Neural cell (in vitro differentiated cells): ENCODE measurements around the gene MSANTD2.

Experiments used
- EP300 ChIP-seq: fragments of 450-650 bp; conservative IDR thresholded peaks from 2 replicates; pipeline ENCODE4 v1.6.1; 2014; ENCODE audit warnings: antibody characterized with exemption, mild to moderate bottlenecking, moderate library complexity; ENCODE audit not compliant: poor library complexity, severe bottlenecking
- POLR2AphosphoS5 ChIP-seq: IDR thresholded peaks from 2 replicates; pipeline ENCODE4 v1.6.1; 2012
- SMC3 ChIP-seq: fragments of 450-650 bp; conservative IDR thresholded peaks from 2 replicates; pipeline ENCODE4 v1.6.1; 2014; ENCODE audit warnings: antibody characterized with exemption, mild to moderate bottlenecking, moderate library complexity; ENCODE audit not compliant: poor library complexity
- TAF1 ChIP-seq: IDR thresholded peaks from 2 replicates; pipeline ENCODE4 v1.6.1; 2012; ENCODE audit warnings: low read depth
- TF ChIP-seq, protein P1 (sequence below): fragments of 450-650 bp; IDR thresholded peaks from 2 replicates; pipeline ENCODE4 v1.5.1; 2014; ENCODE audit warnings: antibody characterized with exemption, mild to moderate bottlenecking, moderate library complexity; ENCODE audit not compliant: poor library complexity, severe bottlenecking

GRCh38 chr11:124727474-124727873 is 72.7 kb downstream of the MSANTD2 start:
- no peak for TF ChIP-seq EP300
- TF ChIP-seq SMC3, result no peak
- TF ChIP-seq TAF1, result no peak
- TF ChIP-seq, protein P1, sequence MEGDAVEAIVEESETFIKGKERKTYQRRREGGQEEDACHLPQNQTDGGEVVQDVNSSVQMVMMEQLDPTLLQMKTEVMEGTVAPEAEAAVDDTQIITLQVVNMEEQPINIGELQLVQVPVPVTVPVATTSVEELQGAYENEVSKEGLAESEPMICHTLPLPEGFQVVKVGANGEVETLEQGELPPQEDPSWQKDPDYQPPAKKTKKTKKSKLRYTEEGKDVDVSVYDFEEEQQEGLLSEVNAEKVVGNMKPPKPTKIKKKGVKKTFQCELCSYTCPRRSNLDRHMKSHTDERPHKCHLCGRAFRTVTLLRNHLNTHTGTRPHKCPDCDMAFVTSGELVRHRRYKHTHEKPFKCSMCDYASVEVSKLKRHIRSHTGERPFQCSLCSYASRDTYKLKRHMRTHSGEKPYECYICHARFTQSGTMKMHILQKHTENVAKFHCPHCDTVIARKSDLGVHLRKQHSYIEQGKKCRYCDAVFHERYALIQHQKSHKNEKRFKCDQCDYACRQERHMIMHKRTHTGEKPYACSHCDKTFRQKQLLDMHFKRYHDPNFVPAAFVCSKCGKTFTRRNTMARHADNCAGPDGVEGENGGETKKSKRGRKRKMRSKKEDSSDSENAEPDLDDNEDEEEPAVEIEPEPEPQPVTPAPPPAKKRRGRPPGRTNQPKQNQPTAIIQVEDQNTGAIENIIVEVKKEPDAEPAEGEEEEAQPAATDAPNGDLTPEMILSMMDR, result no peak
- TF ChIP-seq POLR2AphosphoS5, result no peak
